ENCODE measurements around the gene KCND2.
A peak's percentile ranks its signal among the peaks of the same experiment; 100 is the strongest.

Gene KCND2

GRCh38 chr7:120583899-120584586, 311.1 kb downstream of the KCND2 start:
- no peak for TF ChIP-seq POLR2A (IDR thresholded peaks at IDR 0.05; ENCODE audit: low read depth, low read length)
- peak; percentile 23 for DNase-seq (ENCODE audit: insufficient read length, low spot score)
- peak; percentile 85 for FAIRE-seq

DNA sequence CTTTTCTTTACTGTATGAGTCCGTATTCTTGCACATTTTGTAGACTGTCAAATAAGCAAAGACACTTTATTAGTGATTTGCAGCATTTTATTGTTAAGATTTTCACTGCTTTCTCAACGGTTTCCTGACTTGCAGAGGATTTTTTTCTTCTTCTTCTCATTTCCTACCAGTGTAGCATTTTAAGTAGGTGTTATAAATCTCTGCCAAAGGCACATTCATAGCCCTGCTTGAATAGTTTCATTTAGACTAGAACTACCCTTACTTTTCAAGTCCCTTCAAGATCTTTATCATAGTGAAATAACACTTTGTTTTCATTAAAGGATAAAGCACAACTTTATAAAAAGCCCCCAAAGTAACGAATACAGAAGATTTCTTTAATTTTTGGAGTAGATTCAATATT, 313.6 kb downstream of the KCND2 start:
- DNase-seq (ENCODE audit: insufficient read length, low spot score) (no peak), FAIRE-seq (no peak)
- TF ChIP-seq POLR2A (IDR thresholded peaks at IDR 0.05; ENCODE audit: low read depth, low read length), result no peak

- DNase-seq (ENCODE audit: insufficient read length, low spot score), result no peak
- FAIRE-seq, result no peak
- TF ChIP-seq POLR2A (IDR thresholded peaks at IDR 0.05; ENCODE audit: low read depth, low read length), result no peak
Measured at GRCh38 chr7:120587243-120587642, 314.3 kb downstream of the KCND2 start.

- no peak for DNase-seq (ENCODE audit: insufficient read length, low spot score)
- no peak for TF ChIP-seq POLR2A (IDR thresholded peaks at IDR 0.05; ENCODE audit: low read depth, low read length)
- no peak for FAIRE-seq
Measured at GRCh38 chr7:120588416-120588815, 315.4 kb downstream of the KCND2 start.

DNA sequence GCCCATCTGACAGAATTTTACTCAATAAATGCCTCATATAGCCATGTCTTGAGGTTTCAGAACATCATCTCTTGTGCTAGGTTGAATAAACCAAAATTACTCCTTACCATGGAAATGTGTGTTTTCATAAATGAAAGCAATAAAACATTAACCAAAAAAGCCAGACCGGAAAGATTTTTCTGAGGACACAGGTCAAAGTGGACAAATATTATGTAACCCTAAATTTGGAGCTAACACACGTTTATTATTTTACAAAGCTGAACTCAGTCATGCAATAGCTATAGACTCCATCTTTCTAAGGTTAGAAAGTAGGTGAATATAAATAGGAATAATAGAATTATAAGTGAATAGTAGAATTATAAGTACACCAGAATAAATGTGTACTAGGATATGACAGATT, 315.9 kb downstream of the KCND2 start:
- no peak for TF ChIP-seq POLR2A (IDR thresholded peaks at IDR 0.05; ENCODE audit: low read depth, low read length)
- FAIRE-seq, result no peak

DNA sequence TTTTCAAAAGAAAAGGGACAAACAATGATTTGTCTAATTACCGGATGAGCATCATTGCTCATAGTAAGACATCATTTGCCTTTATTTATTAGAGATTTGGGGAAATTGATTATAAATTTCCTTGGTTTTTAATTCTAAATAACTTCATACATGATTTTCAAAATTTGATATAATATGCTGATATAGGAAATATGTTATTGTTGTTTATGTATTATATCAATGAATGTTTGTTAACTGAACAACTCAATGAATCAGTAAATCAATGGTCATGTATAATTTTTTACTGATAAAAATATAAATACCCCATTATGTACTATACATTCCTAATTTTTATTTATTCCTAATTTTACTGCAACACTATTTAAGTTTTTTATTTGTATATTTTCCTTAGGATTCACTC, 327.6 kb downstream of the KCND2 start:
- DNase-seq (ENCODE audit: insufficient read length, low spot score) (no peak), FAIRE-seq (no peak)
- TF ChIP-seq POLR2A (IDR thresholded peaks at IDR 0.05; ENCODE audit: low read depth, low read length), result no peak

More for the DNA sequence above, 315.9 kb downstream of the KCND2 start:
- DNase-seq (ENCODE audit: insufficient read length, low spot score), result no peak

DNA sequence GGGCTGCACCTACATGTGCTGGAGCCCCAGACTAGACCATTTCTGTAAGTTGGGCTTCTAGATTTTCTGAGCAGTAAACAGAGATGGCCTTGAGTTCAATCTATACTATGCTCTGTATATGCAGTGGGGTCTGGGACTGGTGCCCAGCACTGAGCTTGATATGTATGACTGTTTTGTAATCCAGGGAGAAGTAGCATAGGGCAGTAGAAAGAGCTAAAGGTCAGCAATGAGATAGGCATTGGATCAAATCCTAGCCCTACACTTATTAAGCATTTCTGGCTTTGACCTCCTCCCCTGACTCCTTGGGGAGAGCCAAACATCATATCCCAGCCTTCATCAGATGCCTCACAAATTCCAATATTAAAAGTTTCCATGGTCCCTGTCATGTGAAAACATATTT, 330.4 kb downstream of the KCND2 start:
- DNase-seq (ENCODE audit: insufficient read length, low spot score) (no peak), FAIRE-seq (no peak)
- TF ChIP-seq POLR2A (IDR thresholded peaks at IDR 0.05; ENCODE audit: low read depth, low read length), result no peak

- no peak for TF ChIP-seq POLR2A (IDR thresholded peaks at IDR 0.05; ENCODE audit: low read depth, low read length)
Measured at GRCh38 chr7:120609136-120609753, 336.3 kb downstream of the KCND2 start.

GRCh38 chr7:120611975-120612374, 339.0 kb downstream of the KCND2 start:
- no peak for TF ChIP-seq POLR2A (IDR thresholded peaks at IDR 0.05; ENCODE audit: low read depth, low read length)
- FAIRE-seq (no peak), DNase-seq (ENCODE audit: insufficient read length, low spot score) (no peak)

More at GRCh38 chr7:120609136-120609753, 336.3 kb downstream of the KCND2 start:
- no peak for DNase-seq (ENCODE audit: insufficient read length, low spot score)
- FAIRE-seq, result no peak

- TF ChIP-seq POLR2A (IDR thresholded peaks at IDR 0.05; ENCODE audit: low read depth, low read length), result no peak
- no peak for FAIRE-seq
- no peak for DNase-seq (ENCODE audit: insufficient read length, low spot score)
Measured at GRCh38 chr7:120615703-120616102, 342.7 kb downstream of the KCND2 start.

- DNase-seq (ENCODE audit: insufficient read length, low spot score) (no peak), FAIRE-seq (no peak)
- no peak for TF ChIP-seq POLR2A (IDR thresholded peaks at IDR 0.05; ENCODE audit: low read depth, low read length)
Measured at GRCh38 chr7:120617275-120617674, 344.3 kb downstream of the KCND2 start.

- no peak for TF ChIP-seq POLR2A (IDR thresholded peaks at IDR 0.05; ENCODE audit: low read depth, low read length)
- no peak for DNase-seq (ENCODE audit: insufficient read length, low spot score)
- peak; percentile 75 for FAIRE-seq
Measured at GRCh38 chr7:120628251-120628650, 355.3 kb downstream of the KCND2 start.

- no peak for TF ChIP-seq POLR2A (IDR thresholded peaks at IDR 0.05; ENCODE audit: low read depth, low read length)
- DNase-seq (ENCODE audit: insufficient read length, low spot score) (no peak), FAIRE-seq (no peak)
Measured at GRCh38 chr7:120639884-120640283, 366.9 kb downstream of the KCND2 start.

DNA sequence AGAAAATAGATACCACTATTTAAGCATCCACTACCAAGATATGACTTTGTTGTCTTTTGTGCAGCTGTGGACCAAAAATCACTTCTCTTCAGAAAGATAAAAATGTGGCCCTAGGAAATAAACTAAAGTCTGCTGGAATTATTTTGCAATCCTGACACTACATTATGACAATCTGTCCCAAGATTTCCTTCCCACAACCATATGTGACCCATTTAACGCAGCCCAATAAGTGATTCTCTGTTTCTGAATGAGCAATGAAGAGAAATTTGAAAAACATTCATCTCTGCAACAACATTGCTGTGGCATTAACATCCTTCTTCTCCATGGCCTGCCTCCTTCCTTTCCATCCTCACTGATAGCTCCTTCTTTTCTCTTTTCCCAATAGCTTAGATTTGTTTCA, 373.0 kb downstream of the KCND2 start:
- FAIRE-seq, result no peak

GRCh38 chr7:120654241-120654640, 381.3 kb downstream of the KCND2 start:
- FAIRE-seq, result no peak

More for the DNA sequence above, 373.0 kb downstream of the KCND2 start:
- DNase-seq (ENCODE audit: insufficient read length, low spot score), result no peak
- TF ChIP-seq POLR2A (IDR thresholded peaks at IDR 0.05; ENCODE audit: low read depth, low read length), result no peak

More at GRCh38 chr7:120654241-120654640, 381.3 kb downstream of the KCND2 start:
- no peak for TF ChIP-seq POLR2A (IDR thresholded peaks at IDR 0.05; ENCODE audit: low read depth, low read length)
- DNase-seq (ENCODE audit: insufficient read length, low spot score), result no peak

All from H54 (cell line).